Panc1 (cell line): ENCODE measurements around the gene UGDH. TPM values are rescaled to one million over a fixed set of nuclear protein-coding genes. Genes with fewer than 3 reads are reported as not detected.

ENCODE experiments used
- ATAC-seq: fragments of 200-7000 bp; cut with Tn5 transposase; 2 replicates; pipeline ENCODE4 v1.9.1; 2020; ENCODE audit warnings: mild to moderate bottlenecking, moderate library complexity
- BruUV-seq: library from RNA; stranded (reverse); fragments of 400-500 nt; replicated peaks from 2 replicates; lab custom pipeline; 2021; lab: Mats Ljungman, UMichigan
- CTCF ChIA-PET: fragments of 300-600 bp; sonication (Branson Sonifier 250); formaldehyde crosslinking; loops from one replicate; lab custom pipeline; 2022; ENCODE audit warnings: antibody characterized with exemption; lab: Charles Lee
- POLR2A ChIA-PET: fragments of 300-600 bp; sonication (Branson Sonifier 250); formaldehyde crosslinking; loops from one replicate; lab custom pipeline; 2022; ENCODE audit warnings: antibody characterized with exemption; lab: Charles Lee
- DNase-seq: peaks from one replicate; pipeline ENCODE4 v3.0.0-alpha.2; 2010; ENCODE audit warnings: low read depth, low spot score
- H3K27ac ChIP-seq: 2 replicates; pipeline ENCODE4 v1.5.1; 2011; ENCODE audit warnings: mild to moderate bottlenecking, low read length, inconsistent platforms
- H3K27me3 ChIP-seq: fragments of 200-500 bp; sonication (Bioruptor generic); 2 replicates; pipeline ENCODE4 v1.6.0; 2014; ENCODE audit warnings: low read length, inconsistent platforms; ENCODE audit not compliant: control insufficient read depth, insufficient read depth
- H3K36me3 ChIP-seq: fragments of 200-500 bp; sonication (Bioruptor generic); 2 replicates; pipeline ENCODE4 v1.5.1; 2014; ENCODE audit warnings: inconsistent platforms, mild to moderate bottlenecking, low read length, moderate library complexity; ENCODE audit not compliant: control insufficient read depth, insufficient read depth
- H3K4me1 ChIP-seq: 2 replicates; pipeline ENCODE4 v1.5.1; 2011; ENCODE audit warnings: inconsistent platforms, mild to moderate bottlenecking, low read length, moderate library complexity; ENCODE audit not compliant: control insufficient read depth, insufficient read depth
- H3K4me3 ChIP-seq, 2 experiments: 2 replicates each; pipeline ENCODE4 v1.5.1; 2011 to 2012; ENCODE audit warnings: low read depth in 2 of 2, low read length in 2 of 2, mild to moderate bottlenecking in 2 of 2, inconsistent platforms in 1 of 2, moderate library complexity in 1 of 2
- H3K9me3 ChIP-seq: fragments of 200-500 bp; sonication (Bioruptor generic); 2 replicates; pipeline ENCODE4 v1.5.1; 2014; ENCODE audit warnings: low read depth, mild to moderate bottlenecking, inconsistent platforms, low read length, moderate library complexity; ENCODE audit not compliant: control insufficient read depth, insufficient read depth
- POLR2AphosphoS5 ChIP-seq: IDR thresholded peaks from 2 replicates; pipeline ENCODE4 v1.6.1; 2012; ENCODE audit warnings: mild to moderate bottlenecking, low read depth, low read length, moderate library complexity
- REST ChIP-seq, 2 experiments: IDR thresholded peaks; 2 replicates each; pipeline ENCODE4 v1.6.1; 2011 to 2012; ENCODE audit warnings: low read depth in 2 of 2, control low read depth in 1 of 2, low read length in 1 of 2, mild to moderate bottlenecking in 1 of 2, moderate library complexity in 1 of 2; ENCODE audit not compliant: insufficient read depth in 1 of 2
- SIN3A ChIP-seq: IDR thresholded peaks from 2 replicates; pipeline ENCODE4 v1.6.1; 2012; ENCODE audit warnings: low read depth, mild to moderate bottlenecking, low read length, moderate library complexity, borderline replicate concordance; ENCODE audit not compliant: insufficient read depth
- TCF7L2 ChIP-seq: IDR thresholded peaks from 2 replicates; pipeline ENCODE4 v1.6.1; 2011; ENCODE audit warnings: mild to moderate bottlenecking, low read depth, low read length, inconsistent platforms
- in situ Hi-C: cut with HindIII; loops from 2 replicates; pipeline ENCODE4 v1.10.0; 2016; ENCODE audit warnings: low sequenced_read_pairs, low pct_unique_long_range_greater_than_20kb
- intact Hi-C: fragments of 100-400 bp; cut with micrococcal nuclease; formaldehyde crosslinking; loops from one replicate; pipeline ENCODE4 v1.10.0; 2022; ENCODE audit not compliant: unreplicated experiment
- total RNA-seq: library from RNA; stranded (reverse); gene quantifications from one replicate; pipeline ENCODE4 v1.2.1, GENCODE V29; 2021; ENCODE audit not compliant: unreplicated experiment
- TF ChIP-seq, protein P1 (sequence below): fragments of 450-650 bp; IDR thresholded peaks from 2 replicates; pipeline ENCODE4 v1.5.1; 2017; ENCODE audit warnings: mild to moderate bottlenecking

Gene UGDH
- total RNA-seq, 1 experiment from 2014 or later, result 373 TPM

- Histone ChIP-seq H3K36me3 (peaks cover 5% of the 10 kb centered on the region), H3K9me3 (no peaks in the 10 kb centered on the region; the same call in 1 of the 2 replicates), H3K27ac (peak overlapping the region; percentile 96), H3K27me3 (no peaks in the 10 kb centered on the region), H3K4me1 (peaks cover 7% of the 10 kb centered on the region), H3K4me3 (peak overlapping the region; percentile 92 to 96)
- BruUV-seq, result no TSS peak
- DNase-seq (no peak), ATAC-seq (peak; percentile 51)
- no peak for TF ChIP-seq REST (IDR thresholded peaks at IDR 0.05; ENCODE audit: insufficient read depth in 1 of 2, low read depth in 2 of 2, low read length in 1 of 2)
- no peak for TF ChIP-seq TCF7L2
- TF ChIP-seq, protein P1, sequence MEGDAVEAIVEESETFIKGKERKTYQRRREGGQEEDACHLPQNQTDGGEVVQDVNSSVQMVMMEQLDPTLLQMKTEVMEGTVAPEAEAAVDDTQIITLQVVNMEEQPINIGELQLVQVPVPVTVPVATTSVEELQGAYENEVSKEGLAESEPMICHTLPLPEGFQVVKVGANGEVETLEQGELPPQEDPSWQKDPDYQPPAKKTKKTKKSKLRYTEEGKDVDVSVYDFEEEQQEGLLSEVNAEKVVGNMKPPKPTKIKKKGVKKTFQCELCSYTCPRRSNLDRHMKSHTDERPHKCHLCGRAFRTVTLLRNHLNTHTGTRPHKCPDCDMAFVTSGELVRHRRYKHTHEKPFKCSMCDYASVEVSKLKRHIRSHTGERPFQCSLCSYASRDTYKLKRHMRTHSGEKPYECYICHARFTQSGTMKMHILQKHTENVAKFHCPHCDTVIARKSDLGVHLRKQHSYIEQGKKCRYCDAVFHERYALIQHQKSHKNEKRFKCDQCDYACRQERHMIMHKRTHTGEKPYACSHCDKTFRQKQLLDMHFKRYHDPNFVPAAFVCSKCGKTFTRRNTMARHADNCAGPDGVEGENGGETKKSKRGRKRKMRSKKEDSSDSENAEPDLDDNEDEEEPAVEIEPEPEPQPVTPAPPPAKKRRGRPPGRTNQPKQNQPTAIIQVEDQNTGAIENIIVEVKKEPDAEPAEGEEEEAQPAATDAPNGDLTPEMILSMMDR, result no peak
- no peak for TF ChIP-seq POLR2AphosphoS5
- no peak for TF ChIP-seq SIN3A
- intact Hi-C loops, result no loop called here
- CTCF ChIA-PET, result no interaction called here
- in situ Hi-C loops, result no loop called here
- POLR2A ChIA-PET, result interaction anchor here (0.8 kb wide), 1 partner anchor 56 kb away, joined by 4 read pairs; no protein-coding TSS in a partner anchor
These were observed 824 bp upstream of the UGDH start for GRCh38 chr4:39528061-39528465.

- DNase-seq (no peak), ATAC-seq (no peak)
- no TSS peak for BruUV-seq
- Histone ChIP-seq H3K9me3 (no peaks in the 10 kb centered on the region; the same call in 1 of the 2 replicates), H3K4me3 (peak overlapping the region; percentile 92 to 96), H3K27me3 (no peaks in the 10 kb centered on the region), H3K27ac (peak overlapping the region; percentile 98), H3K4me1 (peaks cover 16% of the 10 kb centered on the region), H3K36me3 (peaks cover 5% of the 10 kb centered on the region)
- in situ Hi-C loops, result no loop called here
- ChIA-PET POLR2A (interaction anchor here (0.5 to 1.2 kb wide), 7 partner anchors 16 to 316 kb away, joined by 3 to 7 read pairs (median 3); partner anchors contain the start of gene UBE2K), CTCF (interaction anchor here (1.0 kb wide), 1 partner anchor 57 kb away, joined by 3 read pairs; no protein-coding TSS in a partner anchor)
- intact Hi-C loops, result no loop called here
- TF ChIP-seq REST (IDR thresholded peaks at IDR 0.05; ENCODE audit: insufficient read depth in 1 of 2, low read depth in 2 of 2, low read length in 1 of 2), result no peak
- TF ChIP-seq POLR2AphosphoS5, result no peak
- TF ChIP-seq SIN3A, result no peak
- TF ChIP-seq, protein P1, result no peak
These were observed 409 bp downstream of the UGDH start for GRCh38 chr4:39526765-39527295.
